Measurements from ENCODE around the gene RXYLT1. TPM values are rescaled to one million over a fixed set of nuclear protein-coding genes. Genes with fewer than 3 reads are reported as not detected.

The RXYLT1 gene
- total and polyA plus RNA-seq, 2 of the 8 experiments (the other 6 are each of a cell fraction or from before 2014, with no cell fraction given): 3.8 to 10.9 TPM

DNA sequence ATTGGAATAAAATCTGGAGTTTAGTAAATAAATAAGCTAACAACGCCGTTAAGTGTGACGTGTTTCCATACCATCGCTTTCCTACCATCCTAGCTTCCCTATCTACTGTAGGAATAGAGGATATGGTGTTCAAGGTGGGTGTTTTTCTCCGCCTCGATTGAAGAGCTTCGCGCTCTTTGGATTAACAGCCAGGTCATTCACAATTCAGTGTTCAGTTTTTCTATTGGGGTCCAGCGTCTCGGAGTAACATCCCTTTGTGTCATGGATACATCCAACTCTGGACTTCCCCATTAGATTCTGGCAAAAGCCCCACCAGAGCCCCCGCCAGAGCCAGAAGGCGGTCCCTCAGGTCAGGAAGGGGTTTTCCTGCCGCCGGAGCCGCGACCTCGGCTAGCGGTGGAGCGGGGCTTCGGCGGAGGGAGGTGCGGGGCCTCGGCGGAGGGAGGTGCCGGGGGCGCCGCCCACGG, 63.6 kb downstream of the RXYLT1 start:
- H3K27ac ChIP-seq (ENCODE audit: low read depth, low read length): no peak overlapping the region
- H2AK5ac ChIP-seq (ENCODE audit: low read depth, low read length): no peak overlapping the region
- H3K4me1 ChIP-seq (replicated peaks in 1 of 4; ENCODE audit: control insufficient read depth in 3 of 4, insufficient read depth in 4 of 4, low read length in 3 of 4): peaks cover 0 to 5% (median under 1%) of the 10 kb centered on the region in 4 experiments; a peak in 1 of 7 replicates
- H3K79me1 ChIP-seq (ENCODE audit: low read depth, low read length): no peaks in the 10 kb centered on the region
- H3K56ac ChIP-seq (replicated peaks; ENCODE audit: insufficient read length, low read depth, low read length): no peak overlapping the region
- DNase-seq (ENCODE audit: low read depth in 1 of 2, low spot score in 2 of 2): no peak
- peak overlapping the region; percentile 83 for H2AFZ ChIP-seq (ENCODE audit: low read length)
- peak in 1 of 2 experiments; percentile 59; a peak in 1 of 3 replicates for TF ChIP-seq EP300 (IDR thresholded peaks at IDR 0.05; ENCODE audit: borderline replicate concordance in 1 of 2, low read depth in 2 of 2, low read length in 2 of 2)
- no peak for TF ChIP-seq KDM5A (IDR thresholded peaks at IDR 0.05; ENCODE audit: low read length)
- TF ChIP-seq HDAC2 (IDR thresholded peaks at IDR 0.05; ENCODE audit: borderline replicate concordance in 1 of 2, low read depth in 2 of 2, low read length in 2 of 2): 0 out of 4 replicates have a peak, but pooled peaks of 1 of the 2 experiments have one; percentile 10
- no peak overlapping the region for H3K23ac ChIP-seq (ENCODE audit: insufficient read length)
- 14% methylated on average over 24 of the region's 28 CpGs; no CpG with 5 or more reads in 1 of the 2 experiments for WGBS, 2 experiments (ENCODE audit: extremely low coverage in 1 of 2, insufficient coverage in 1 of 2, insufficient read length in 1 of 2, insufficient replicate concordance in 2 of 2, low coverage in 1 of 2, low lambda C conversion rate in 2 of 2, missing lambda C conversion rate in 1 of 2)
- peaks cover 12% of the 10 kb centered on the region for H3K23me2 ChIP-seq (ENCODE audit: low read depth, low read length)
- no peak overlapping the region; a peak in 1 of 7 replicates for H3K9ac ChIP-seq (replicated peaks in 1 of 4; ENCODE audit: extremely low read depth in 1 of 4, low read depth in 3 of 4, low read length in 3 of 4)
- H4K91ac ChIP-seq (replicated peaks; ENCODE audit: insufficient read length, low read length): no peak overlapping the region
- H3K79me2 ChIP-seq (ENCODE audit: control insufficient read depth in 1 of 2, insufficient read depth in 2 of 2, low read length in 2 of 2): peaks cover 4 to 15% of the 10 kb centered on the region in 2 experiments; a peak in 3 of 4 replicates
- H2BK12ac ChIP-seq (ENCODE audit: low read depth, low read length): no peak overlapping the region
- H3K4me2 ChIP-seq (ENCODE audit: insufficient read depth in 1 of 2, low read depth in 2 of 2, low read length in 2 of 2): peak overlapping the region; percentile 79 to 91
- POLR2A ChIA-PET (ENCODE audit: partially characterized antibody): interaction anchor here (0.9 to 2.7 kb wide), 5 partner anchors 10 to 430 kb away, joined by 3 to 9 read pairs (median 3); no protein-coding TSS in a partner anchor
- H3K9me3 ChIP-seq (ENCODE audit: insufficient read depth in 2 of 2, low read depth in 1 of 2, low read length in 1 of 2): no peaks in the 10 kb centered on the region
- peaks cover 0 to 4% (median 2%) of the 10 kb centered on the region in 4 experiments; a peak in 2 of 7 replicates for H3K27me3 ChIP-seq (replicated peaks in 1 of 4; ENCODE audit: control insufficient read depth in 3 of 4, extremely low read depth in 1 of 4, insufficient read depth in 3 of 4, low read length in 3 of 4)
- no peak overlapping the region for H2BK120ac ChIP-seq (replicated peaks; ENCODE audit: low read depth, low read length)
- H2BK5ac ChIP-seq (ENCODE audit: low read depth, low read length): no peak overlapping the region
- H3K18ac ChIP-seq (ENCODE audit: extremely low read depth, low read length): no peak overlapping the region
- H2BK20ac ChIP-seq (ENCODE audit: low read length): no peak overlapping the region
- CTCF ChIA-PET (ENCODE audit: partially characterized antibody): interaction anchor here (0.7 to 2.8 kb wide), 17 partner anchors 10 to 425 kb away, joined by 3 to 17 read pairs (median 3); no protein-coding TSS in a partner anchor
- peak overlapping the region; percentile 73 to 92 (median 83) for H3K4me3 ChIP-seq (ENCODE audit: extremely low read depth in 1 of 4, insufficient read depth in 2 of 4, low read depth in 3 of 4, low read length in 4 of 4)
- H3K36me3 ChIP-seq (ENCODE audit: control insufficient read depth in 2 of 4, insufficient read depth in 4 of 4, low read length in 3 of 4): no peaks in the 10 kb centered on the region
- peak overlapping the region; percentile 20 for H4K5ac ChIP-seq (ENCODE audit: insufficient read length, low read depth, low read length)
- FAIRE-seq: no peak
- no peak overlapping the region for H3K14ac ChIP-seq (ENCODE audit: insufficient read length)
- no peak overlapping the region for H3K4ac ChIP-seq (replicated peaks; ENCODE audit: insufficient read length, low read depth, low read length)
- H2BK15ac ChIP-seq (ENCODE audit: low read length): no peak overlapping the region
- H4K20me1 ChIP-seq (replicated peaks in 1 of 2; ENCODE audit: control insufficient read depth in 1 of 2, insufficient read depth in 2 of 2, low read length in 2 of 2): no peaks in the 10 kb centered on the region
- H4K8ac ChIP-seq (ENCODE audit: extremely low read depth, insufficient read depth, low read length): no peak overlapping the region
